ENCODE results near the gene TOX2.
A peak's percentile ranks its signal among the peaks of the same experiment; 100 is the strongest.

The TOX2 gene

GRCh38 chr20:44017905-44018258 is 103.2 kb downstream of the TOX2 start:
- no peak for DNase-seq

- peak in 11 of 58 donors; percentile 3 to 30 (median 11) for DNase-seq
Measured at GRCh38 chr20:44018259-44018941, 103.7 kb downstream of the TOX2 start.

GRCh38 chr20:44018942-44019637 is 104.4 kb downstream of the TOX2 start:
- DNase-seq, result no peak

- no peak for DNase-seq
Measured at GRCh38 chr20:44019638-44020335, 105.1 kb downstream of the TOX2 start.

GRCh38 chr20:44020406-44021148 is 105.9 kb downstream of the TOX2 start:
- DNase-seq, result no peak

DNA sequence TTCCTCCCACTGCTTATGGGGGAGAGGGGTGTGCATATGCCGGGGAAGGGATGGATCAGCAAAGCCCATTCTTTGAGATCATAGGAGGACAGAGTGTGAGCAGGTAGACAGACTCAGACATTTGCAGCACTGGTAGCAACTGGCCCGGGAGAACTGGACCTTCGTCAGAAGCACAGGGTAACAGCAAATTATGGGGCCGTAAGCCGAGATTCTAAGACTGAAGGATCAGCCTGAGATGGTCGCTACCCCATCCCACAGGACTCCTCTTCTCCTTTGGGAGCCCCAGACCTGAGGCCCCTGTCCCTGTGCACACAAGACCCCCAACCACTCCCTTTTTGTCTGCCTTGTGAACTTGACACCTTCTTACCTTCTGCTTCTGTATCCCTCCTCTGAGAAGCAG is 106.5 kb downstream of the TOX2 start:
- DNase-seq, result no peak

DNA sequence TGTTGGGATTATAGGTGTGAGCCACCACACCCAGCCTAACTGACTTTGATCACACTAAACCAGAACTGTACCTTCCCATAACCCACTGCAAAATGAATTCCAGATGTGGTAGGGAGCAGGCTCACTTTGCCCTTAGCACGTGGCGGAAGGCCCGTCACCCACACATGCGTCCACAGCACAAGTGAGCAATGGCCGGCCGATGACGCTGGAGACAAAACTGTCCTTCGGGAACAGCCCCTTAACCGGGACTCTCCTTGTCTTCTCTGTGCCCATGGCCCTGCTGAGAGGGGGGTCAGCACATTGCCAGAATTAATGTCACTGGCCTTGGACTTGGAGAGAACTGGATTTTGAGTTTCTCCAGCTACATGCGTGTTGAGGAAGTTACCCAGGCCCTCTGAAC is 107.2 kb downstream of the TOX2 start:
- no peak for DNase-seq

- DNase-seq, result no peak
Measured at GRCh38 chr20:44022464-44022863, 107.8 kb downstream of the TOX2 start.

- DNase-seq, result no peak
Measured at GRCh38 chr20:44023515-44024371, 109.1 kb downstream of the TOX2 start.

DNA sequence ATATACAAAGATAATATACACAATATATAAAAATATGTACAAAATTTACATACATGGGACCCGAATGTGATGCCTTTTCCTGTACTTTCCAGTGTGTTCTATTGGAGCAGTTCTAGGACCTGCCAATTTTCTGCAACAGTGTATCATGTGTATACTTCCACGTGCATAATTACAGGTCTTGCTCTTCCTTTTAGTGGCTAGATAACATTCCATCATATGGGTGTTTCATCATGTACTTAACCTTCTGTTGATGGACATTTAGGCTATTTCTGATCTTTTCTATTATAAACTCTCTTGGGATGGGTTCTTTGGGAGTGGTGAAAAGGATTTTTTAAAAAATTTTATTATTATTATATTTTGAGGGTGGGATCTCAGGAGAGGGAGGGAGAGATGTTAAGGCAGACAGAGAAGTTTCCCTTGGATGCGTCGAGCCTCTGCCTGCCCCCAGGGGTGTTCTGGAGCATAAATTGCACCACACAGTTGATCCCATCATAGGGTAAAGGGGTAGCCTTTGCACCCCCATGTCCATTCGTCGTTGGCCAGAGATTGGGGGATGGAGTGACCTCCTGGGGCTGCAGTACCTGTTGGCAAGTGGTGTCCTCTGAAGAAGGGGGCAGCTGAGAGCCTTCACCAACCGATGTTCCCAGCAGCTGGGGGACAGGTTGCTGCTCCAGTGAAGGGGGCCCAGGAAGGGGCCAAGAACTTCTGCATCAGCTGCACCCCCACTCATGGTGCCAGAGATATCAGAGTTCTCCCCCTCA is 110.3 kb downstream of the TOX2 start:
- no peak for DNase-seq

DNA sequence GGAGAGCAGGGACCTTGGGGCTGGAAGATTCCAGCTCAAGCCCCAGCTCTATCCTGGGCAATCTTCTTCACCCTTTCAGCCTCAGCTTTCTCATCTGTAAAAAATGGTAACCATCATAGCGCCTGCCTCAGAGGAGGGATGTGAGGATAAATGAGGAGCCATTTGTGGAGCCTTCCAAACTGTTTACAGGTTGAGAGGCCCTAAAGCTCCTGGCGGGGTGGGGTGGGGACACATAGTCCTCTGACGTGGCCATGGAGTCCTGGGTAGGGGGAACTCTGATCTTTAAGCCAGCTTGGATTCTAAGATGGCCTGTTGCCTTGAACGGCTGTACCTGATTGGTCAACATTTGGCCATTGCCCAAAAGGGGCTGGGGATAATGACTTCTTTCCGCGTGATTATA is 111.1 kb downstream of the TOX2 start:
- DNase-seq, result no peak

DNA sequence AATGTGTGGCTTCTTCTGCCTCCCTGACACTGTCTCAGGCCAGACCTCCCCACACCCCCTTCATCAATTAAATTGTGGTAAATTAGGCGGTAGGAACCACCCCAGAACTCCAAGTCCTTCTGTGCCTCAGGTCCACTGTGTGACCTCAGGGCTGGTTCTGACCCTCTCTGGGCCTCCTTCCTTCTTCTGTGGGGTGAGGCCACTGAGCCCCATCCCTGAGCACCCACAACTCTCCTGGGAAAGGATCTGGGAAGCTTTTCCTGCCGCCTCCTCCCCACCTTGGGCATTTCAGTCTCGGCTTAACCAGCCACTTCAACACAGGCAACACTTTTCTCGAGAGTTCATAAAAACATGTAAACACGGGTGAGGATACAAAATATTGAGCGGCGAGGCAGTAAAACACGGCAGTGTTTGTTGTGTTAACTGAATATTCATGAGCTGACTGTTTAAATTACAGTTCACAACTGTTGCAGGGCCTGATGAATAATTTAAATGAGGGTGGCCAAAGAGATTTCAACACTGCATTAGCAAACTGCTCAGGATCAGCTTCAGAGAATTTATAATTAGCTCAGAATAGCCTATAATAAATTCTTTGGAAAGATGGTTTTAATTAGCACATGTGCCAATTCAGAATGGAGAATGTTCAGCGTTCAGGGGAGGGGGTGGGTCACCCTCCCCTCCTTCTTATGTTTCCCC is 112.1 kb downstream of the TOX2 start:
- DNase-seq, result no peak

DNA sequence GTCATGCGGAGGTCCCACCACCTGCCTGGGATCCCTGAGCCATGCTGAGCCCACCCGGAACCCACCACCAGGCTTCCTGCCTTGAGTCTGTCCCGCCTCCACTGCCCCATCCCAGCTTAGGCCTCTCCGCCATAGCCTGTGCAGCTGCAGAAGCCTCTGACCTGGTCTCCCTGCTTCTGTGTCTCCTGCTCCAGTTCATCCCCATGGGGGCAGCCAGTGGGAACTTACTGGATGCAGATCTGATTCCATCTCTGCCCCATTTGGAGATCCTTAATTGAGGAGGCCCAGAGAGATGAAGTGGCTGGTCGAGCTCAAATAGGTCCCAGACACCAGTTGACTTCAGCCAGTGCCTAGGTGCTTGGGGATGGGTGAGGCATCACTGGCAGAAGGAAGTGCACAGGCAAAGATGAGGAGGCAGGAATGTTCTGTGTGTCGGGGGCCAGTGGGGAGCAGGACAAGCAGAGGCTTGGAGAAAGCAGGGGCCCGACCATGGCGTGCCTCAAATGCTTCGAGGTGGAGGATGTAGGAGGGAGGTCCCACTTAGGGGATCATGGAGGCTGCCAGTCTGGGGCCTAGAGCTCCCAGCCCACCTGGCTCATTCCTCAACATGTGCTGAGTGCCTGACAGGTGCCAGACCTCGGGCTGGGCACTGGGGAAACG is 112.8 kb downstream of the TOX2 start:
- DNase-seq, result no peak

- DNase-seq, result no peak
Measured at GRCh38 chr20:44028003-44028730, 113.5 kb downstream of the TOX2 start.

DNA sequence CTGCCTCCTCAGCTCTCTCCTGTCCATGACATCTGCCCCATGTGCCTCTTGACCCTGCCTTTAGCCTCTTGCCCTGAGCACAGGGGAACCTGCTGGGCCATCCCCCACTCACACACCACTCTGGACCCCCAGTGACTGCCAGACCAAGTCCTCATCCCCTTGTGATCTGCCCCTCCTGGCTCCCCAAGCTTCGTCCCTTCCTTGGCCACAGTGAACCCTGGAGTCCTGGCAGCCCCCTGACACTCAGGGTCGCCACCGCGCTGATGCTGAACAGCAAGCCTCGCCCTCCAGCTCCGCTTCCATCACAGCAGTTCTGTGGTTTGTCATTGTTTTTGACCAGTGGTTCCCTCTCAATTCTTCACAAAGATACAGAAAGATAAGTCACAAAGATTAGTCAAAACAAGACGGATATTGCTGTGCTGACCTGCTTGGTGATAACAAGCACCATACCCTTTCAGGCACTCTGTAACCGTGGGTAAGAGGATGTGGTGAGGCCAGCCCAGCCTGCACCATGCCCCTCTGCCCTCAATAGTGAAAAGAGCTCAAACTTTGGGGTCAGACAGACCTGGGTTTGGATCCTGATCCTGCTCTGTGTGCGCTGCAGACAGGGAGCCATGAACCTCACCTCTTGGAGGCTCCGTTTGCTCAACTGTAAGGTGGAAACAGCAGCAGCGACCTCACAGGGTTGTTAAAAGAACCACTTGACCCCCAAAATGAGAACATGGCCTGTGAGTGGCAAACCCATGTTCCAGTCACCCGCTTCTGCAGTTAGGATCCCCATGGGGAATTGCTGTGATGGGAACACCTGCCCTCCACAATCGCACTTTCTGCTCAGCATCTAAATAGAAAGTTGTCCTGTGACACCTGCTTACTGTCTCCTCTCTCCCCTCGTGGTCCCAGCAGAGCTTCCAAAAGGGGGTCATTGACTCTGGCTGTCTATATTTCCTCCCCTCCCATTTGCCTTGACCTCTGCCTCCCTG is 114.5 kb downstream of the TOX2 start:
- DNase-seq, result no peak

- DNase-seq, result no peak
Measured at GRCh38 chr20:44029848-44030230, 115.2 kb downstream of the TOX2 start.

GRCh38 chr20:44030394-44030793 is 115.7 kb downstream of the TOX2 start:
- DNase-seq, result no peak

Measured in anterior cingulate cortex (tissue), 58 donors.